KMS-11 (cell line): ENCODE data around the gene HRAS.

Source experiments
- H2AFZ ChIP-seq: fragments of 200-600 bp; sonication (generic); 2 replicates; pipeline ENCODE4 v1.6.1; 2016; ENCODE audit warnings: antibody characterized with exemption, mixed run types, low read depth
- H3K27ac ChIP-seq: fragments of 200-600 bp; sonication (generic); 2 replicates; pipeline ENCODE4 v1.6.1; 2016; ENCODE audit warnings: mild to moderate bottlenecking, mixed run types
- H3K27me3 ChIP-seq: fragments of 200-600 bp; sonication (generic); 2 replicates; pipeline ENCODE4 v1.6.1; 2017; ENCODE audit warnings: mild to moderate bottlenecking, low read depth, mixed run types, moderate library complexity; ENCODE audit not compliant: insufficient read depth
- H3K36me3 ChIP-seq: fragments of 200-600 bp; sonication (generic); 2 replicates; pipeline ENCODE4 v1.6.1; 2017; ENCODE audit warnings: mild to moderate bottlenecking, mixed run types; ENCODE audit not compliant: insufficient read depth
- H3K4me1 ChIP-seq: fragments of 200-600 bp; sonication (generic); 2 replicates; pipeline ENCODE4 v1.6.1; 2016; ENCODE audit warnings: mild to moderate bottlenecking, low read depth, mixed run types; ENCODE audit not compliant: poor library complexity, severe bottlenecking
- H3K4me2 ChIP-seq: fragments of 200-600 bp; sonication (generic); 2 replicates; pipeline ENCODE4 v1.7.0; 2016; ENCODE audit warnings: mild to moderate bottlenecking, mixed run types
- H3K4me3 ChIP-seq: fragments of 200-600 bp; sonication (generic); IDR thresholded peaks from 2 replicates; pipeline ENCODE4 v1.6.1; 2017; ENCODE audit warnings: low read depth, low read length, mixed read lengths; ENCODE audit not compliant: insufficient read depth
- H3K79me2 ChIP-seq: fragments of 200-600 bp; sonication (generic); 2 replicates; pipeline ENCODE4 v1.6.1; 2016; ENCODE audit warnings: low read depth, mixed run types; ENCODE audit not compliant: insufficient read depth
- H3K9ac ChIP-seq: fragments of 200-600 bp; sonication (generic); 2 replicates; pipeline ENCODE4 v1.6.1; 2016; ENCODE audit warnings: mild to moderate bottlenecking, mixed run types
- H4K20me1 ChIP-seq: fragments of 200-600 bp; sonication (generic); 2 replicates; pipeline ENCODE4 v1.6.1; 2016; ENCODE audit warnings: mild to moderate bottlenecking, mixed run types; ENCODE audit not compliant: insufficient read depth
- TF ChIP-seq, protein P1 (sequence below): fragments of 200-600 bp; sonication (generic); conservative IDR thresholded peaks from 2 replicates; pipeline ENCODE4 v1.6.1; 2017; ENCODE audit warnings: low read depth, mild to moderate bottlenecking, antibody characterized with exemption, low read length, moderate library complexity, mixed read lengths

The HRAS gene

DNA sequence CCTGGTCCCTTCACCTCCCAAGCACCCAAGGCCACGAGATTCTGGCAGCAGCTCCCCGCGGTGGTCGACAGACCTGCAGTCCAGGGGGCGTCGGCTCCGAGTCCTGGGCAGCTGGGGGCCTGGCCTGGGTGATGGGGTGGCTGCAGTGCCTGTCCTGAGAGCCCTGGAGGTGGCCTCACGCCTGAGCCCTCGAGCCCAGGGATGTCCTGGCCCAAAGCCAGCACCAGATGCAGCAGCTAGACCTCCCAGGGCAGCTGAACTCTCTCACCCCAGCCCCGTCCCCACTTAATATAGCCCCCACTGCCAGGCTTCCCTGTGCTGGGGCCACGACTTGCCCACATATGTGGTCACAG, 18.6 kb upstream of the HRAS start:
- no peak overlapping the region; the same call in 1 of the 2 replicates for H3K4me2 ChIP-seq
- H3K9ac ChIP-seq, result no peak overlapping the region
- peaks cover 8% of the 10 kb centered on the region for H3K4me1 ChIP-seq
- H4K20me1 ChIP-seq, result no peaks in the 10 kb centered on the region
- no peak overlapping the region for H3K4me3 ChIP-seq
- H3K27ac ChIP-seq, result no peak overlapping the region
- no peaks in the 10 kb centered on the region for H3K36me3 ChIP-seq
- TF ChIP-seq, protein P1, sequence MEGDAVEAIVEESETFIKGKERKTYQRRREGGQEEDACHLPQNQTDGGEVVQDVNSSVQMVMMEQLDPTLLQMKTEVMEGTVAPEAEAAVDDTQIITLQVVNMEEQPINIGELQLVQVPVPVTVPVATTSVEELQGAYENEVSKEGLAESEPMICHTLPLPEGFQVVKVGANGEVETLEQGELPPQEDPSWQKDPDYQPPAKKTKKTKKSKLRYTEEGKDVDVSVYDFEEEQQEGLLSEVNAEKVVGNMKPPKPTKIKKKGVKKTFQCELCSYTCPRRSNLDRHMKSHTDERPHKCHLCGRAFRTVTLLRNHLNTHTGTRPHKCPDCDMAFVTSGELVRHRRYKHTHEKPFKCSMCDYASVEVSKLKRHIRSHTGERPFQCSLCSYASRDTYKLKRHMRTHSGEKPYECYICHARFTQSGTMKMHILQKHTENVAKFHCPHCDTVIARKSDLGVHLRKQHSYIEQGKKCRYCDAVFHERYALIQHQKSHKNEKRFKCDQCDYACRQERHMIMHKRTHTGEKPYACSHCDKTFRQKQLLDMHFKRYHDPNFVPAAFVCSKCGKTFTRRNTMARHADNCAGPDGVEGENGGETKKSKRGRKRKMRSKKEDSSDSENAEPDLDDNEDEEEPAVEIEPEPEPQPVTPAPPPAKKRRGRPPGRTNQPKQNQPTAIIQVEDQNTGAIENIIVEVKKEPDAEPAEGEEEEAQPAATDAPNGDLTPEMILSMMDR, result no peak
- no peaks in the 10 kb centered on the region for H3K79me2 ChIP-seq
- H3K27me3 ChIP-seq, result no peaks in the 10 kb centered on the region; the same call in 1 of the 2 replicates
- H2AFZ ChIP-seq, result no peak overlapping the region

GRCh38 chr11:553083-553987, 18.0 kb upstream of the HRAS start:
- Histone ChIP-seq H2AFZ (no peak overlapping the region), H3K79me2 (no peaks in the 10 kb centered on the region)
- TF ChIP-seq, protein P1, result no peak

GRCh38 chr11:551596-551995, 16.2 kb upstream of the HRAS start:
- H3K36me3 ChIP-seq, result no peaks in the 10 kb centered on the region
- H3K9ac ChIP-seq, result no peak overlapping the region
- no peaks in the 10 kb centered on the region for H3K27me3 ChIP-seq
- H3K4me2 ChIP-seq, result no peak overlapping the region
- H3K79me2 ChIP-seq, result no peaks in the 10 kb centered on the region
- TF ChIP-seq, protein P1, result no peak
- H3K27ac ChIP-seq, result no peak overlapping the region
- H3K4me3 ChIP-seq, result no peak overlapping the region
- peaks cover 8% of the 10 kb centered on the region for H3K4me1 ChIP-seq
- H2AFZ ChIP-seq, result no peak overlapping the region
- H4K20me1 ChIP-seq, result no peaks in the 10 kb centered on the region

More at GRCh38 chr11:553083-553987, 18.0 kb upstream of the HRAS start:
- Histone ChIP-seq H4K20me1 (no peaks in the 10 kb centered on the region), H3K27me3 (no peaks in the 10 kb centered on the region; the same call in 1 of the 2 replicates), H3K4me3 (no peak overlapping the region), H3K4me1 (peaks cover 8% of the 10 kb centered on the region), H3K36me3 (no peaks in the 10 kb centered on the region), H3K9ac (no peak overlapping the region), H3K4me2 (no peak overlapping the region), H3K27ac (no peak overlapping the region)

- H3K4me1 ChIP-seq, result peaks cover 8% of the 10 kb centered on the region
- H3K9ac ChIP-seq, result no peak overlapping the region
- no peak overlapping the region for H3K27ac ChIP-seq
- H2AFZ ChIP-seq, result no peak overlapping the region
- H3K4me2 ChIP-seq, result no peak overlapping the region
- H4K20me1 ChIP-seq, result no peaks in the 10 kb centered on the region
- no peak overlapping the region for H3K4me3 ChIP-seq
- no peaks in the 10 kb centered on the region for H3K79me2 ChIP-seq
- TF ChIP-seq, protein P1, result no peak
- H3K27me3 ChIP-seq, result no peaks in the 10 kb centered on the region
- H3K36me3 ChIP-seq, result no peaks in the 10 kb centered on the region
Observed at GRCh38 chr11:551131-551530, 15.8 kb upstream of the HRAS start.
